Subcutaneous adipose tissue (tissue), 4 donors: ENCODE measurements around the gene CMTR2. TPM values are rescaled to one million over a fixed set of nuclear protein-coding genes. Genes with fewer than 3 reads are reported as not detected.

Experiments
- total RNA-seq, 4 donors: library from RNA; depleted of rRNA; stranded (reverse); fragments of >200 nt; gene quantifications; one replicate each; pipeline ENCODE4 v1.1.0, GENCODE V29; 2016
- TF ChIP-seq, protein P1 (sequence below): fragments of 450-650 bp; IDR thresholded peaks from one replicate; pipeline ENCODE4 v1.5.1; 2016; ENCODE audit warnings: low read depth, mild to moderate bottlenecking, control low read depth, antibody characterized with exemption, moderate library complexity

The CMTR2 gene
- total RNA-seq, 4 donors from 2014 or later, result 18.3 to 34.2 (median 24.9) TPM

DNA sequence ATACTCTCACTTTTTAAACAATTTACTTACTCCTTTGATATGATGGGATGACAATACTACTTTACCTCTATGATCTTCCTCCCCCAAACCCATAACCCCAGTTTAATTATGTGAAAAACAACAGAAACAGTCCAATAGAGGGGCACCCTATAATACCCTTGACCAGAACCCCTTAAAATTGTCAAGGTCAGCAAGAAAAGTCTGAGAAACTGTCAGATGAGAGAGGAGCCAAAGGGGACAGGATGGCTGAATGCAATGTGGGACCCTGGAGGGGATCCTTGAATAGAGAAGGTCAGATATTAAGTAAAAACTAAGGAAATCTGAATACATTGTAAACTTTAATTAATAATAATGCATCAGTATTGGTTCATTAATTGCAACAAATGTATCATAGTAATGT is 42.9 kb downstream of the CMTR2 start:
- TF ChIP-seq, protein P1, sequence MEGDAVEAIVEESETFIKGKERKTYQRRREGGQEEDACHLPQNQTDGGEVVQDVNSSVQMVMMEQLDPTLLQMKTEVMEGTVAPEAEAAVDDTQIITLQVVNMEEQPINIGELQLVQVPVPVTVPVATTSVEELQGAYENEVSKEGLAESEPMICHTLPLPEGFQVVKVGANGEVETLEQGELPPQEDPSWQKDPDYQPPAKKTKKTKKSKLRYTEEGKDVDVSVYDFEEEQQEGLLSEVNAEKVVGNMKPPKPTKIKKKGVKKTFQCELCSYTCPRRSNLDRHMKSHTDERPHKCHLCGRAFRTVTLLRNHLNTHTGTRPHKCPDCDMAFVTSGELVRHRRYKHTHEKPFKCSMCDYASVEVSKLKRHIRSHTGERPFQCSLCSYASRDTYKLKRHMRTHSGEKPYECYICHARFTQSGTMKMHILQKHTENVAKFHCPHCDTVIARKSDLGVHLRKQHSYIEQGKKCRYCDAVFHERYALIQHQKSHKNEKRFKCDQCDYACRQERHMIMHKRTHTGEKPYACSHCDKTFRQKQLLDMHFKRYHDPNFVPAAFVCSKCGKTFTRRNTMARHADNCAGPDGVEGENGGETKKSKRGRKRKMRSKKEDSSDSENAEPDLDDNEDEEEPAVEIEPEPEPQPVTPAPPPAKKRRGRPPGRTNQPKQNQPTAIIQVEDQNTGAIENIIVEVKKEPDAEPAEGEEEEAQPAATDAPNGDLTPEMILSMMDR, result no peak

DNA sequence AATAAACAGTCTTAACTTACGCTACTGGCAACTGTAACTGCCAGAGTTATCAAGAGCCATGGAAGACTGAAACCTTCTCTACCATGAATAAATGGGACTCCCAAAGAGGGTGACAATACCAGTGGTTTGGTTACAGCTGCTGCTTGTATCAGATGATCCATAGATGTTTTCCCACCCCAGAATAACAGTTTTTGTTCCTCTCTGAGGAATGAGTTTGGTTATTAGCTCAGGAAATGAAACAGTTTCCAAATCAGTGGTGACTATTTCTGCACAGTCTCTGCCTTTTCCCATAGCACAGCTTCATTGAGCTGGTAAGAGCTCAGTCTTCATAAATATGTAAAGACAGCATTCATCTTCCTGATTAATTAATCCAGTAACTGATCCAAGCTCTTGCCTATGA is 44.7 kb downstream of the CMTR2 start:
- TF ChIP-seq, protein P1, result no peak

DNA sequence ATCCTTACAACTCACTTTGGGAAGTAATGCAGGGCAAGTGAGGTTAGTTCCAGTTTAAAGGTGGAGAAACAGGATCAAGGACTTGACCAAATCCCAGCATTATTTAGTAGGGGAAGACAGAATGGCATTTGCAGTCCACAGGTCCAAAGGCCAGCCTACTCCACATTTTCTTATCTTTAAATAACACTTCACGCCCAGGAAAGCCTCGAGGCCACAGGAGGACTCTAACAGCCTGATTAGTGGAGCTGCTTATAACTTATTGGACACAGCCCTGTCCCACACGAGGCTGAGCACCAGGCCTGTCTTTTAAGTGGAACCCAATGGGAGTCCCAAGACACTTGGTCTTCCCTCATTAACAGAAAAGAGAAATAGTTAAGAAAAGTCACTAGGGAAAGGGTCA is 46.6 kb downstream of the CMTR2 start:
- TF ChIP-seq, protein P1, result no peak

DNA sequence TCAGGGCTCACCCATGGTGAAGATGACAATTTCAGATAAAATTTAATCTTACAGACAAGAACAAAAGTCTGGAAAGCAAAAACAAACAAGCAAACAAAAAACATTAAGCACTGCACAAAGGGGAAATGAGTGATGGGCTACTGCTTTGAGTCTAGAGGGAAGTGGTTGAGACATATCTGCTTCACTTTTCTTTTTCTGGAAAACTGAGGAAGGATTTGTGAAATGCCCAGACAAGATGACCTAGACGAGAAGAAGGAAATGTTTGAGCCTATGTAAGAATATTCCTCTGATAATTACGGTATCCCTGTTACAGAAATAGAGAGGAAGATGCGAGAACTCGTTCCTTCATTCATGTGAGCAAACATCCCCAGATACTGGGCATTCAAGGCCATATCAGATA is 47.2 kb downstream of the CMTR2 start:
- TF ChIP-seq, protein P1, result no peak

Other genes starting within 250 kb of the CMTR2 start
- gene HYDIN, start 58.7 kb downstream of the CMTR2 start, total RNA-seq, result 1 to 10 TPM in 1 of 4 donors, under 1 TPM in 2, not detected in 1; 0.33 to 1.5 (median 0.44) TPM
- 100 to 1,000 TPM in 2 of 4 donors, 10 to 100 TPM in 2; 58.5 to 297 (median 87.3) TPM for gene CALB2, start 69.3 kb upstream of the CMTR2 start, total RNA-seq
- not detected for gene TLE7, start 152.7 kb upstream of the CMTR2 start, total RNA-seq
- 10 to 100 TPM in 3 of 4 donors, 1 to 10 TPM in 1; 8.5 to 19.0 (median 13.5) TPM for gene ZNF23, start 172.8 kb upstream of the CMTR2 start, total RNA-seq
- 10 to 100 TPM in 3 of 4 donors, 1 to 10 TPM in 1; 2.9 to 22.7 (median 19.4) TPM for gene ZNF19, start 199.9 kb upstream of the CMTR2 start, total RNA-seq
- gene CHST4, start 237.0 kb upstream of the CMTR2 start, total RNA-seq, result 1 to 10 TPM in 1 of 4 donors, under 1 TPM in 1, not detected in 2; 0.34 to 2.2 TPM